NCI-H345 (cell line): ENCODE data around the gene IMMT.
A peak's percentile ranks its signal among the peaks of the same experiment; 100 is the strongest.
"Not testable (repeated sequence)": the region's sequence is repeated elsewhere in the genome, so short reads cannot be mapped to it uniquely, and the experiment has no call there.

Experiments
- DNase-seq: peaks from one replicate; lab custom pipeline; 2025; lab: John Stamatoyannopoulos, UW

The IMMT gene

GRCh38 chr2:86195055-86195807, at the start of gene IMMT:
Gene IMMT, minus strand, starts transcription at chr2:86195462. Its CDS starts 80 bp downstream, at chr2:86195382.
- DNase-seq: peak; percentile 98

- not testable (repeated sequence) for DNase-seq
Measured at GRCh38 chr2:86244781-86245180, 49.5 kb upstream of the IMMT start.

GRCh38 chr2:86243950-86244733, 48.9 kb upstream of the IMMT start:
- DNase-seq: no peak

GRCh38 chr2:86243272-86243671, 48.0 kb upstream of the IMMT start:
- no peak for DNase-seq

- DNase-seq: no peak
Measured at GRCh38 chr2:86241611-86242010, 46.3 kb upstream of the IMMT start.

- DNase-seq: no peak
Measured at GRCh38 chr2:86240251-86240650, 45.0 kb upstream of the IMMT start.

- no peak for DNase-seq
Measured at GRCh38 chr2:86239745-86240144, 44.5 kb upstream of the IMMT start.

- DNase-seq: no peak
Measured at GRCh38 chr2:86239326-86239725, 44.1 kb upstream of the IMMT start.

- no peak for DNase-seq
Measured at GRCh38 chr2:86238354-86238753, 43.1 kb upstream of the IMMT start.

GRCh38 chr2:86237172-86237571, 41.9 kb upstream of the IMMT start:
- no peak for DNase-seq

- DNase-seq: no peak
Measured at GRCh38 chr2:86235196-86235980, 40.1 kb upstream of the IMMT start.

GRCh38 chr2:86234563-86235131, 39.4 kb upstream of the IMMT start:
- no peak for DNase-seq

GRCh38 chr2:86233436-86233835, 38.2 kb upstream of the IMMT start:
- DNase-seq: no peak

GRCh38 chr2:86232910-86233309, 37.6 kb upstream of the IMMT start:
- no peak for DNase-seq

GRCh38 chr2:86232373-86232784, 37.1 kb upstream of the IMMT start:
- DNase-seq: no peak

GRCh38 chr2:86231680-86232372, 36.6 kb upstream of the IMMT start:
- no peak for DNase-seq

GRCh38 chr2:86230961-86231360, 35.7 kb upstream of the IMMT start:
- no peak for DNase-seq

- DNase-seq: no peak
Measured at GRCh38 chr2:86229221-86229620, 34.0 kb upstream of the IMMT start.

- DNase-seq: not testable (repeated sequence)
Measured at GRCh38 chr2:86228574-86228973, 33.3 kb upstream of the IMMT start.

GRCh38 chr2:86227685-86228084, 32.4 kb upstream of the IMMT start:
- no peak for DNase-seq
